Femur (tissue), 1 donor: ENCODE measurements around the gene ADAM33.

Source experiments
- DNase-seq: peaks from one replicate; pipeline ENCODE4 v3.0.0-alpha.2; 2017

Gene ADAM33

DNA sequence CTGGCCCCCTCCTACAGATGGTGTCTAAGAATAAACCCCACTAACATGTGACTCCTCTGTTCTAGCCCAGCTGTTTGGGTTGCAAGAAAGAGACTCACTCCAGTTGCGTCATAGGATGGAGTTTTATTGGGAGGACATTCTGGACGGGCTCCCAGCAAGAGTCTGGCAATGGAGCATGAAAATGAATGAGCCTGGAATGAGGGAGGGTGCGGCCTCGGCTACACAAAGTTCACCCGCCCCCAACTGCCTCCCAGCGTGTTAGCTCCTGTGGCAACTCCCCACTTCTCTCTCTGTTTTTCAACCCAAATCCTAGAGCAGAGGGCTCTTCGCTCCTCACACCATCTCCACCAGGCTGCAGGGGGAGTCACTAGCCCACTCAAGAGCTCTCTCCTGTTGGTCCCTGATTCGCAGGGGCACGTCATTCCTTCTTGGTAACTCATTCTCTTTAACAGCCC lies 5.1 kb upstream of the ADAM33 start:
- peak; percentile 93 for DNase-seq

DNA sequence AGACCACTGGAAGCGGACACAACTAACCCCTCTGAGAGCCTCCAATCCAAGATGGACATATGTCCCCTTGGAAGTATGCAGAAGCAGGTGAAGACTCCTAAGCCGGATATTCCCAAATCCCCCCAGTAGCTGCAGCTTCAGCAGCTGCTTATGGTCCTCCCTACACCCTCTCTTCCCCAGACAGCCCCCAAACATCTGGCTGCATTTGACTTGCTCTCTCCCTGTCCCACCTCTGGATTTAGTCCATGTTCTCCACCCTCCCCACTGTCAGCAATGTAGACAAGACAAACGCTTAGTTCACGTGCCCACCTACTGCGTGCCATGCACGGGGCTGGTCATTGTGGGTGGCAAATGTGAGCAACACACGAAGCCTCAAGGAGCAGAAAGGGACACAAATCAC lies 4.6 kb upstream of the ADAM33 start:
- no peak for DNase-seq

DNA sequence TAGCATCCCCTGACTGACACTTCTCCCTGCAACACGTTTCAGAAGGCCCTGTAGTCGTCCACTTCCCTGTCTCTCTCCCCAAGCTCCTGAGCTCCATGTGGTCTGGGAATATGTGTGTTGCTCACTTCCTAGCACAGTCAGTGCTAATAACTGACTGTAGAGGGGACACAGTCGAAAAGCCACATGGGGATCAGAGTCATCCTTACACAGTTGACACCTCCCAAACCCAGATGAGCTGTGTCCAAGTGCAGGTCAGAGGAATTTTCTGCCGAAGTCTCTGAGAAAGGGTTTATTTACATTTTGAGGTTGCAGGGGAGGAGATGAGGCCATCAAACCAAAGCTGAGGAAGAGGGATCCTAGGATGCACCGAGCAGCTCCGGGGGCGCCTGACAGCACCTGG lies 3.5 kb upstream of the ADAM33 start:
- DNase-seq = no peak

DNA sequence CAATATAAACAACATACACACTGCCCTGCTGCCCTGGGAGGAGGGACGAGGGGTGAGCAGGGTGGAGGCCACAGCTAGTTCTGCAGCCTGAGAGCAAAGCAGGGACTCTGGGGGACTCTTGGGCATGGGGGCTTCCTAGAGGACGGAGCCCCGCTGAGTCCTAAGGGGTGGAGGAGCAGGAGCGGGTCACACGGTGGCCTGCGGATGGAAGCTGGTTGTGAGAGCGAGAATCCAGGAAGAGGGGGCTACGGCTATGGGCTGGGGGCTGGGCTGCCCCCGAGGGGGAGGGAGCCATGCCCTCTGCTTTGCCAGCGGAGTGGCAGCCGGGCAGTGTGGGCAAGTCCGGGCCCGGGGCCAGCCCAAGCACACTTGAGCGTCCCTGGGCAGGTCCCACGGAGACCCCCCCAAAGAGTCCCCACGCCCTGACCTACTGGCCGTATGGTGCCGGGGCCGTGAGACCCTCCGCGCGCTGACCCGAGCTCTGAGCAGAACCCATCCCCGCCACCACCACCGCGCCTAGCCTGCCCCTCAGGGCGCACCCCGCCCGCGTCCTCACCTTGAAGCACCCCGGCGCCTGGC lies 369 bp downstream of the ADAM33 start:
- DNase-seq = no peak

DNA sequence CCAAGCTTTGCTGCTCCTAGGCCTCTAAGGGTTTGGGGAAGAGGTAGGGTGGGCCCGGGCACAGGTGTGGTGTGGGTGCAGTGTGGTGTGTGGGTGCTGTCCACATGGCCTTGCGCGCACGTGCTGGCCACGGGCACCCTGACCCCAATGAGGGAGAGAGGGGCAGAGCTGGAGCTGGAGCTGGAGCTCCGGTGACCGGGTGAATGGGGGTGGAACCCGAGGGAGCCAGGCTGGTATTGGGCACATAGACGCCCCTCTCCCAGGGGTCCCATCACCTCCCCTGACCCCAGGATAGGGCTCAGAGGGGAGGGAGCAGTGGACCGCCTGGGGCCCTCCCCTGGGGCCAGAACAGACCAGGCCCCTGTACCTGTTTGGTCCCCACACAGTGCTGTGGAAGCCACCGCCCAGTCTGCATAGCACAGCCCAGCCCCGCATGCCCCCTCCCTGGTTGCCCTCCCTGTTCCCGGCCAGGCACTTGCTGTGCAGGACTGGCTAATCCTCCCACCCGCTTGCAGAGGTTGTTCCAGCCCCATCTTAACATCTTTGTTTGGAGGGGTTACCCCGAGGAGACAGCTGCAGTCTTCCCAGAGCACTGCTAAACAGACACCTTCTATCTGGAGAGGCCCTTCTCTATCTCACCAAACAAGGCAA lies 984 bp downstream of the ADAM33 start:
- DNase-seq = no peak

DNA sequence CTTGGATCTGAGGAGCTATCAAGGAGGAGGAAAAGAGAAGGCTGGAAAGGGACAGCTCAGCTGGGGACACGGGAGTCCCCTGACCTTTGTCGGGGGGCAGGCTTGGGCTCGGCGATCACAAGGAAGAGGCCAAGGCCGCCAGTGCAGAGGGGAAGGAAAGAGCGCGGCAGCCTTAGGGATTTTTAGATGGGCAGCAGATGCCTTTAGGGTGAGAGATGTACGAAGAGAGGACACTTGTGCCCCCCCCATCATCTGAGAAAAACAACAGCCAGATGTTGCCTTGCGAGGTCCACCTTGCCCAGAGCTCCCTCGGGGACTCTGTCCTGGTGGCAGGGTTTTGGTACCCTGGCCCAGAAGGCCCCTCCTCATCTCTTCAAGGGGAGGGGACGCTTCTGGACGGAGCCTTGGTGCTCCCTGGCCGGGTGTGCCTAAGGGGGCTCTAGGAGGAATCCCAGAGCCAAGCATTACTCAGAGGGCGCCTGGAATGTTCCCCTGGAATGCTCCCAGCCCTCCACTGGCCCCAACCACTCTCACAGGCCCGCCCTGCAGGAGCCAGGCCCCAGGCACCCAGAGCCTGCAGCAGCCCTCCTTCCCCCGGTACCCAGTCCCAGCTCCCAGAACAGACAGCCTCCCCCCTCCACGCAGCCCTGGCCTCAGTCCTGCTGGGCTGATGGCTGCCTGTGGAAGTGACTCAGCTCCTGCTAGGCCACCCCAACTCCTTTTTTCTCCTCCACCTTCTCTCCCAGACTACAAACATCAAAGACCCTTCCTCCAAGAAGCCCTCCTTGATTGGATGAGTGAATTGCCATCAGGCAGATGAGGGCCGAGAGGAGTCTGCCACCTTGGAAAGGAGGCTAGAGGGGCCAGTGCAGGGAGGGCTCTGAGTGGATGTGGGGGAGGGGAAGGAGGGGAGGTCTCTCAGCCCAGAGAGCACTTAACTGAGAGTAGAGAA lies 1.8 kb downstream of the ADAM33 start:
- DNase-seq = no peak

DNA sequence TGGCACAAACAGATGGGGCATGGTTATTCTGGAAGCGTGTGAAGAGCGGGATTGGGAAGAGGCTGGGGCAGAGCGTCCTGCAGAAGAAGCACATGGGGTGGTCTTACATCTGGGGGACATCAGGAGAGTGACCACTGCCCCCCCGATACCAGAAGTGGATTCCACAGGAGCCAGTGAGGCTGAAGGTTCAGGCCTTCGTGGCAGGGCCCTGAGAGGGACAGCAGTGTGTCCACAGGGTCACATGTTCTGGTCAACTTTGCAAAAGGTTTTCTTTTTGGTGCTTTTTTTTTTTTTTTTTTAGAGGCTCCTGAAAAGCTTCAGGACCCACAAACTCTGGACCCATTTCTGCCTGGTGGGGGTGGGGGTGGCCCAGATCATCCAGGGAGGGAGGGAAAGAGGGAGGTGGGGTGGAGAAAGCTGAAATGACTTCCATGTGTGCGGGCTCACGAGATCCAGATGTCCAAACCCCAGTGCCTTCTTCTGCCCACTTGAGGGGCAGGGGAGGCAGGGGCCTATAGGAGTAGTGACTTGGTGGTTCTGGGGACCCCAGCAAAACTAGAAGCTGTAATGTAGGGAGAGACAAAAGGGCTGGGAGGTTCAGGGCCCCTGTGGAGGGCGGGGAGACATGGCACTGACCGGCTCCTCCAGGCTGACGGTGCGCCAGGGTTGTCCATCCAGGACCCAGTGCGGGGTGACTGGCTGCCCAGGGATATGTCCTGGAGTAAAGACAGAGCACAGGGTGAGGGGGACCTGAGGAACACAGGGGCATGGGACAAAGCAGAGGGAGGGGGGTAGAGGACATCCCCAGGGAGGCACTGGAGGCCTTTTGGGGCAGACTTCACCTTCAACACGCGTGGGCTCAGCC lies 2.7 kb downstream of the ADAM33 start:
- no peak for DNase-seq

DNA sequence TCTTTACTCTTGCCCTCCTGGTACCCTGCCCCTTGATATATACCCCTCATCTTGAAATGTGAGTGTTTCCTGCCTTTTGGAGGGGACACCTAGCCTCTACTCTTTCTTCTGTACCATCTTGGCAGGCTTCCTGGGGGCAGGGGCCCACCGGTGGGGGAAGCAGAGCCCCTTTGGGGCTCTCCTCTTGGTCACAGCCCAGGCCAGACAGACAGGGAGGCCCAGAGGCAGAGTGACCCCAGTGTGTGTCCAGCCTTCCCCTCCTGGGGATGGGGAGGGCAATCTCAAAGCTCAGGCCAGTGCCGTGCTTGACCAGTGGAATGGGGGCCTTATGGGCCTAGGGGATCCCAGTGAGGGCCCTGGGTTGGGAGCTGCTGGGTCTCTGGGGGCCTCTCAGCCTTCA lies 3.6 kb downstream of the ADAM33 start:
- no peak for DNase-seq

DNA sequence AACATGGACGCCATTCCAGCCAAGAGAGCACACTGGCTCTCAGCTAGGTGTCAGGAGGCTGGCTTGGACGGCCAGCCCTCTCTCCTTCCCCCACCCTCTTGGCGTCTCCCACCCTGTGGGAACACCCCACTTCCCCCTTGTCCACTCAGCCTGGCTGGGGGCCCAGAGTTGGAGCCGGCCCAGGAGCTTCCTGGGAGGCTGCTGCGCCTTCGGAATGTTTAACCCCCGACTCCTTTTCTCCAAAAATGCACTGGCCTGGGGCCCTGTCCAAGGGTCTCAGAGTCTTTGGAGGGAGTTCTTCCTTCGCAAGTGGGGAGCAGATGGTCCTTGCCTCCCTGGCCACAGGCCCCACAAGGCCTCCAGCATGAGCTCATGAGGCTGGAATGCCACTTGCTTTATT lies 4.1 kb downstream of the ADAM33 start:
- peak; percentile 82 for DNase-seq

DNA sequence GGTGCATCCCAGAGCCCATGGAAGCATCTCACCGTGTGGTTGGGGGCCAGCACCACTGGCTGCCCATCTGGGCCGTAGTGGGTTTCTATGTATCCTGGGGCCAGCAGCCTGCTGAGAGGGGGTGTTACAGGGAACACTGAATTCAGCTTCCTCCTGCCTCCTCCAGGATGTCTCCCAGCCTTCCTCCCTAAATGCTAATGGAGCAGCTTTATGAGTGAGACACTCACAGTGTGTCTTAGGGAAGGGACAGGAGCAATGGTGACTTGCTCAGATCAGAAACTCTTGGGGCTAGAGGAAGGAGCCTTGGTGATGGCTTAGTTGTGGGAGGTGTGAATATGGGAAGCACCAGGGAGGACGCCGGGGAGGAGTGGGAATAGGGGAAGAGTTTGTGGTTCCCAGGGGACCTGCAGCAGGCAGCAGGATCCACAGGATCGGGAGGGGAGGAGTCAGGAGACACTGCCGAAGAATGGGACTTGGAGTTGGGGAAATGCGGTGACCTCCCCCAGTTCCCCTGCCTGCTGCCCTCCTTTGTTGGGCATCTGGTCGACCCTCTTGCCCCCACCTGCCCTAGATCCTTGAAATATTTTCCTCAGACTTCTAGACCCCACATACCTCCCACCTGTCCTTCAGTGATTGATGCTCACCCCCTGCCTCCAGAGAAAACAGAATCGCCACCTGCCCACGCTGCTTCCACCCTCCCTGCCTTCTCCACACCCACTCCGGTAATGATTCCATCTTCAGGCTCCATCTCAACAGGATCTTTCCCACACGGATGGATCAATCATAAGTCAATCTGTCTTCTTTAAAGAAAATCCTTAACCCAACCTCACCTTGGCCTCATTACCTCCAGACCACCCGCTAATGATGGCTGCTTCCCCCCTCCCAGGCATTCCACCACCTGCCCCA lies 6.6 kb downstream of the ADAM33 start:
- DNase-seq = no peak

DNA sequence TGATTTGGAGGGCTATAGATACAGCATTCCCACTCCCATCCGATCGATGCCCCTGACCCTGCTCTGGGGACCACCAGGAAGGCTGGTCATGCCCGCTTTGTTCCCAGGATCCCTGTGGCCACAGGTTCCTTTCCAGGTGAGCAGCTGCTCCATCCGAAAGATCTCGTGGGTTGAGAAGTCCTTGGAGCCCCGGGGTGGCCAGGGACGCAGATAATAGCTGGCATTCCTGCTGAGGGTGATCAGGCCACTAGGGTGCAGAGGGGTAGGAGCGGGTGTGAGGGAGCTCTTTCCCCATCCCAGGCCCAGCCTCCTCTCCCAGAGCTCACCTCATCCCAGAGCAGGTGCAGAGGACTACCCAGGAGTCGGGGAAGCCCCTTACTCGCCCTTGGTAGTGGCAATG lies 7.4 kb downstream of the ADAM33 start:
- DNase-seq = no peak

DNA sequence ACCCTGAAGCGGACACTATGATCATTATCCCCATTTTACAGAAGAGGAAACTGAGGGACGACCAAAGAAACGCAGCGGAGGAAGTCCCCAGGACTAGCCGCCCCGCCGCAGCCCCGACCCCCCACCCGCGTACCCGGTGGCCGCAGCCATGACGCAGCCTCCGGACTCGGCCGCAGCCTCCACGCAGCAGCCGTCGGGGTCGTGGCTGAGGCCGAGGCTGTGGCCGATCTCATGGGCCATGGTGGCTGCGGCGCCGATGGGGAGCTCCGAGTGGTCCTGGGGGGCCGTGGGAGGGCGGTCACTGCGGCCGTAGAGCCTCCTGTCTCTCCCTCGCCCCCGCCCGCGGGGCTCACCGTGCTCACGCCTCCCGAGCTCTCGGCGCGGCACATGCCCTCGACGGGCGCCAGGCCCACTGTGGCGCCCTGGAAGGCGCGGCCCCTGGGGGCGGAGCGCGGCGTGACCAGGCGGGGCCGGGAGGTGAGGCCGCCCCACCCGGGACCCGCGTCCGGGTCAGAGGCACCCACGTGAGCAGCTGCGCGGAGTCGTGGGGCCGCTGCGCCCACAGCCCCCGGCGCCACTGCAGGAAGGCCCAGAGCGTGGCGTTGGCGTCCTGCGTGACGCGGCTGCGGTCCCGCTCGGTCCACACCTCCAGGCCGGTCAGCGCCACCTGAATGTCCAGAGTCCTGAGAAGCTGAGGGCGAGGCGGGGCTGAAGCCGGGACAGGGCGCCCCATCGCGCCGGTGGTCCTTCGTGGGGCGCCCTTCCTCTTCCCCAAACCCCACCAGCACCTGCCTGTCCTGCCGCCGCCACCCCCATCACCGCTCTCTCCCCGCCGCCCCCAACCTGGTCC lies 8.4 kb downstream of the ADAM33 start:
- no peak for DNase-seq

DNA sequence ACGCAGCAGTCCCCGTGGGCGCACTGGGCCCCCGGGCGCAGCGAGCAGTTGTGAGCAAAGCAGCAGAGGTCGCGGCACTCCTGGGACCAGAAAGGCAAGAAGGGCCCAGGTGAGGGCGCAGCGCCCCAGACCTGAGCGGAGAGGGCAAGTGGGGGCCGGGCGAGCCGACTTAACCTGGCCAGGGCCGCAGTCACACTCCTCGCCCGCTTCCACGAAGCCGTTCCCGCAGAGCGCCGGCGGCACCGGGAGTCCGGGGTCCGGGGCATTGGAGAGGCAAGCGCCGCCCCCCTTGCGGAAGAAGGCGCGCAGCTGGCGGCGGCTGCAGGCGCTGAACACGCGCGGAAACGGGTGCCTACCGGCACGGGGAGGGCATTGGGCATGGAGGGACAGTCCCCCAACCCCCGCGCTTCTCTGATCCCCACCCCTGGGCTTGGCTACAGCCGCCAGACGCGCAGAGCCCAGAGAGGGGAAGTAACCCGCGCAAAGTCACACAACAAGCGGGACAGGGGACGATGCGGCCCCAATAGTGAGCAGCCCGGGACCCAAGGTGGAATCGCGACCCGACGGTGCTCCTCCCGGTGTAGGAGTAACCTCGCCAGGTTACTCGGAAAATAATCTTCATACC lies 9.2 kb downstream of the ADAM33 start:
- DNase-seq = no peak

DNA sequence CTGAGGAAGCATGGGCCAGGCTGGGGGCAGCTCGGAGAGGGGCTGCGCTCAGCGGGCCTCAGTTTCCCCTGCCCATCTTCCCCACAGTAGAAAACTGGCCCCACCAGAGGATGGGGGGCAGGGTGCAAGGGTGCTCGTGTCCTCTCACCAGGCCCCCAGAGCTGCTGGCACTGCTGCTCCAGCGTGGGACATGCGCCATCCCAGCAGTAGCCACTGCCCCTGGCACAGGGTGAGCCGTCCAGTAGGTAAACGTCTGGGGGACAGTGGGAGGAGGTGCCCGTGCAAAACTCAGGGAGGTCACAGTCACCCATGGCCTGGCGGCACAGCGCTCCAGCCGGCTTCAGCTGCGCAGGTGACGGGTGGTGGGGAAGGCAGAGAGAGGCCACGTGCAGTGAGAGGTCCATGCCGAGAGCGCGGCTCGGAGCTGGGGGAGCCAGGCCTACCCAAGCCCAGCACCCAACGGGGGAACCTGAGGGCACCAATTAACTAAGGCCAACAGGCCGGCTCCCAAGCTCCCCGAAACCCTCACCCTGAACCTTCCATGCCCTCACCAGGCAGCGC lies 9.7 kb downstream of the ADAM33 start:
- DNase-seq = no peak

DNA sequence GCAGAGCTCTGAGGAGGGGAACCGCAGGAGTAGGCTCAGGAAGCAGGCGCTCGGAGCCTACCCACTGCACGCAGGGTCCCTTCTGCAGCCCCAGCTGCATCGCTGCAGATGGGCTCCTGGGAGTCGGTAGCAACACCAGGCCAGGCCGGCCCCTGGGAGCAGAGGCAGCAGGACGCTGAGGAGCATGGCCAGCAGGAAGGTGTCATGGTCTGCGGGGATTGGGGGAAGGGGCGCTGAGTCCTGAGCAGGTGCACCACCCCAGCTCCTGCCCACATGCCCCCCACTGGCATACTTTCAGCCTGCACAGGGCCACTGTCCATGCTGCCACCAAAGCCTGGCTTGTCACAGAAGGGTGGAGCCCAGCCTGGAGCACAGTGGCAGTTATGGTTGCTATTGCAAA lies 10.9 kb downstream of the ADAM33 start:
- no peak for DNase-seq

DNA sequence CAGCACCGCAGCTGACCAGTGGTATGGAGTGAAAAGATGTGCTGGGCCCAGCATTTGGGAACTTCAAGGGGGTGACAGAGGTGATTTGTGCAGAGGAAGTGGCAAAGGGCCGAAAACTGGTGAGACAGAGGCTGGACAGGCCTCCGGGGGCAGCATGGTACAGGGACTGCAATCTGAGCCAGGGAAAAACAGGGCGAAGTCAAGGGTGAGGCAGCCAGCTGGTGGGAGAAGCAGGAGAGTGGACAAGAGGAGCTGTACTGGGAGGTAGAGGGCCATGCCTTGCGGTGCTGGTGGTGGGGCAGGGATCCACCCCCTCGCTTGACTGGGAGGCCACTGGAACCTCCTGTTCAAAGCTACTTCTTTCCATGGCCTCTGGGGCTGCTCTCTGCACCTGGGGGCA lies 11.3 kb downstream of the ADAM33 start:
- no peak for DNase-seq

DNA sequence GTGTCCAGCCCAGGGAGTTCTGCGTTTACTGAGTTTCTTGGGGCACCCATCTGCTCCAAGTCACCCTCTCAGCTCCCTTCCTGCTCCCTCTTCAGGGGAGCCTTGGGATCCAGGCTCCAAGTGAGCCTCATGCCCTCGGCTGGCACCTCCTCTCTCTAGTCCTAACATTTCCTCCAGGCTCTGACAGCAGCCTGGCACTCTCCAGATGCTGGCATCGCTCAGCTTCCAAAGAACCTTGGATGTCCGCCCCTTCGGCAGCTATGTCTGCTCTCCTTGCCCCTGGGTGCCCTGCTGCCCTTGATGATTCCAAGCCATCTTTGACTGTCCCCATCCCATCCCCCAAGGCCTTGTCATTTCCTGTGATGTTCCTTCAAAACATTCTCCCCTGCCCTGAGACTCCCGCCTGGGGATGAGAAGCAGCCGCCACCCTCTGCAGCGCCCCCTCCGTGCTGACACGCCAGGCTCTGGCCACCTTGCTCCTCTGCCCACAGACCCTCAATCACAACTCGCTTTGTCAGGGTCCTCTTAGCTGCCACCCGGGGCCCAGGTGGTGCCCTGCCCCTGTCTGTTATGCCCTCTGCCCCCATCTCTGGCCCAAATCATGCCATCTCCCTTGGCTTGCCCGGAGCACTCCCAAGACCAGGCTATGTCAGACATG lies 12.0 kb downstream of the ADAM33 start:
- no peak for DNase-seq

DNA sequence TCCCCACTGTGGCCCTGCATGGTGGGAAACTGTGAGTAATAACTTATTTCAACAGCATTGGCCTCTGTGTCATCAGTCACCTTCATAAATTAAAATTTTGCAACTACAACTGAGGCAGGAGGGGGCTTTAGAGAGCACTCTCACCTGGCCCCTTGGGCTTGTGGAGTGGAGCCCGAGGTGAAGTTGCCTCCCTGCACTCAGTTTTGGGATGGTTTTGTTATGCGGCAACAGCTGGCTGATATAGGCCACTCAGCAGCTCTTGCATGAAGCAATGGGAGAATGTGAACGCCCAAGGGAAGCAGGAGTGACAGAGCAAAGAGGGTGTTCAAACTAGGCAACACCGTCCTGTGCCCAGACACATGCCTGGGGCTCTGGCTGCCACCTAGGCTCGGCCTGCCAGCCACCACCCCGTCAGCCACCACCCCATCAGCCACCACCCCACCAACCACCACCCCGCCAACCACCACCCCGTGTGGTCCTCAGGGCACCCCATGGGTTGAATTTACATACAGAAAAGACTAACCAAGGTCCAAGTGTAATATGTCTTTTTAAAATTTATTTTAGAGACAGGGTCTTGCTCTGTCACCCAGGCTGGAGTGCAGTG lies 14.3 kb downstream of the ADAM33 start:
- no peak for DNase-seq

DNA sequence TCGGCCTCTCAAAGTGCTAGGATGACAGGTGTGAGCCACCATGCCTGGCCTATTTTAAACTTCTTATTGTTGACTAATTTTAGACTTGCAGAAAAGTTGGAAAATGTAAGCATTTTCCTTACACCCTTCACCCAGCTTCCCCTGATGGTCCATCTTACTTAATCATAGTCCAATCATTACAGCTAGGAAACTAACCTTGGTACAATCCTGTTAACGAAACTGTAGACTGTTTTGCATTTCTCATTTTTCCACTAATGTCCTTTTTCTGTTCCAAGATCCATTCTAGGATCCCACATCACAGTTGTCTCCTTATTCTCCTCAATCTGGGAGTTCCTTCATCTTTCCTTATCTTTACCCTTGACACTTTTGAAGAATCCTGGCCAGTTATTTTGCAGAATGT lies 18.0 kb downstream of the ADAM33 start:
- no peak for DNase-seq
